SK-N-SH (cell line): ENCODE data around the gene DLD. TPM values are rescaled to one million over a fixed set of nuclear protein-coding genes. Genes with fewer than 3 reads are reported as not detected.

Experiments used
- CTCF ChIA-PET: fragments of 300-600, 350-600 bp; formaldehyde crosslinking; extraction: SDS; loops from one replicate; lab custom pipeline; 2021; lab: Yijun Ruan, JAX
- POLR2A ChIA-PET: fragments of 350-600 bp; sonication (Branson Sonifier 250); formaldehyde crosslinking; extraction: SDS; loops from one replicate; lab custom pipeline; 2020; ENCODE audit warnings: antibody characterized with exemption, inconsistent platforms; lab: Yijun Ruan, JAX
- DNase-seq: peaks from one replicate; pipeline ENCODE4 v3.0.0; 2012
- H2AFZ ChIP-seq: fragments of 200-600 bp; sonication (generic); 2 replicates; pipeline ENCODE4 v1.8.1; 2016; ENCODE audit warnings: antibody characterized with exemption, mild to moderate bottlenecking, low read depth
- H3F3A ChIP-seq: fragments of 200-600 bp; sonication (generic); replicated peaks from 2 replicates; pipeline ENCODE3; 2016; ENCODE audit warnings: antibody characterized with exemption, mild to moderate bottlenecking; ENCODE audit not compliant: insufficient read depth
- H3K27ac ChIP-seq, 2 experiments: fragments of 200-500 bp in 1 of 2; fragments of 200-600 bp in 1 of 2; sonication (Bioruptor generic) in 1 of 2; sonication (generic), shearing (Covaris generic) in 1 of 2; 2 replicates each; pipeline versions ENCODE4 v1.5.1 to v1.6.1; 2014 to 2016; ENCODE audit warnings: low read depth in 2 of 2, inconsistent platforms in 1 of 2, low read length in 1 of 2, mild to moderate bottlenecking in 1 of 2, mixed read lengths in 1 of 2
- H3K27me3 ChIP-seq: fragments of 200-600 bp; sonication (generic), shearing (Covaris generic); 2 replicates; pipeline ENCODE4 v1.6.1; 2016; ENCODE audit warnings: mixed run types; ENCODE audit not compliant: insufficient read depth
- H3K36me3 ChIP-seq, 2 experiments: fragments of 200-500 bp in 1 of 2; fragments of 200-600 bp in 1 of 2; sonication (Bioruptor generic) in 1 of 2; sonication (generic) in 1 of 2; replicated peaks in 1 of 2; 2 replicates each; pipeline versions ENCODE3 to v1.5.1; 2014 to 2016; ENCODE audit warnings: low read length in 1 of 2, mild to moderate bottlenecking in 1 of 2; ENCODE audit not compliant: insufficient read depth in 2 of 2, control insufficient read depth in 1 of 2
- H3K4me1 ChIP-seq, 2 experiments: fragments of 200-500 bp in 1 of 2; fragments of 200-600 bp in 1 of 2; sonication (Bioruptor generic) in 1 of 2; sonication (generic), shearing (Covaris generic) in 1 of 2; 2 replicates each; pipeline versions ENCODE4 v1.5.1 to v1.6.1; 2014 to 2016; ENCODE audit warnings: low read depth in 1 of 2, low read length in 1 of 2, mixed run types in 1 of 2; ENCODE audit not compliant: insufficient read depth in 2 of 2, control insufficient read depth in 1 of 2
- H3K4me2 ChIP-seq: fragments of 200-600 bp; sonication (generic), shearing (Covaris generic); 2 replicates; pipeline ENCODE4 v1.6.1; 2017; ENCODE audit warnings: mixed run types
- H3K4me3 ChIP-seq, 2 experiments: fragments of 200-500 bp in 1 of 2; fragments of 200-600 bp in 1 of 2; sonication (Bioruptor generic) in 1 of 2; sonication (generic), shearing (Covaris generic) in 1 of 2; 2 replicates each; pipeline versions ENCODE4 v1.5.1 to v1.8.1; 2014 to 2016; ENCODE audit warnings: low read depth in 2 of 2, inconsistent platforms in 1 of 2, low read length in 1 of 2, mild to moderate bottlenecking in 1 of 2, mixed read lengths in 1 of 2, moderate library complexity in 1 of 2
- H3K79me2 ChIP-seq: fragments of 200-600 bp; sonication (generic); 2 replicates; pipeline ENCODE4 v1.8.1; 2017; ENCODE audit warnings: mild to moderate bottlenecking; ENCODE audit not compliant: insufficient read depth
- H3K9ac ChIP-seq: fragments of 200-600 bp; sonication (generic); 2 replicates; pipeline ENCODE4 v1.6.1; 2017; ENCODE audit warnings: mixed run types
- H3K9me2 ChIP-seq: fragments of 200-600 bp; sonication (generic); 2 replicates; pipeline ENCODE4 v1.6.1; 2017; ENCODE audit warnings: mixed run types
- H3K9me3 ChIP-seq: fragments of 200-600 bp; sonication (generic); 2 replicates; pipeline ENCODE4 v1.6.1; 2017; ENCODE audit warnings: mixed run types, mild to moderate bottlenecking, moderate library complexity
- H4K20me1 ChIP-seq: fragments of 200-600 bp; sonication (generic); 2 replicates; pipeline ENCODE4 v1.6.1; 2017; ENCODE audit warnings: mild to moderate bottlenecking, mixed run types; ENCODE audit not compliant: insufficient read depth
- CHD2 ChIP-seq: fragments of 150-350 bp; IDR thresholded peaks from 2 replicates; pipeline ENCODE4 v1.6.1; 2018; ENCODE audit warnings: low read length; ENCODE audit not compliant: partially characterized antibody
- EZH2phosphoT487 ChIP-seq: fragments of 200-600 bp; sonication (generic); IDR thresholded peaks from 2 replicates; pipeline ENCODE4 v1.6.1; 2017; ENCODE audit warnings: low read depth, mixed run types, mild to moderate bottlenecking, antibody characterized with exemption, moderate library complexity, borderline replicate concordance
- FOSL2 ChIP-seq: IDR thresholded peaks from 2 replicates; pipeline ENCODE4 v1.4.0; 2012; ENCODE audit warnings: low read depth, mild to moderate bottlenecking, moderate library complexity, borderline replicate concordance
- FOXM1 ChIP-seq: IDR thresholded peaks from 2 replicates; pipeline ENCODE4 v1.4.0; 2012; ENCODE audit warnings: low read depth, mild to moderate bottlenecking
- GABPA ChIP-seq: IDR thresholded peaks from 2 replicates; pipeline ENCODE4 v1.4.0; 2012; ENCODE audit warnings: low read depth, mild to moderate bottlenecking
- GATA2 ChIP-seq: sonication (generic); formaldehyde crosslinking; IDR thresholded peaks from 2 replicates; pipeline ENCODE4 v1.5.0; 2020; ENCODE audit warnings: mild to moderate bottlenecking, missing genetic modification reagents
- MEF2A ChIP-seq: IDR thresholded peaks from 2 replicates; pipeline ENCODE4 v1.4.0; 2012; ENCODE audit warnings: low read depth, borderline replicate concordance
- RCOR1 ChIP-seq: fragments of 150-350 bp; IDR thresholded peaks from 2 replicates; pipeline ENCODE4 v1.6.1; 2017; ENCODE audit warnings: antibody characterized with exemption, low read length
- REST ChIP-seq: IDR thresholded peaks from 2 replicates; pipeline ENCODE4 v1.6.1; 2012; ENCODE audit warnings: mild to moderate bottlenecking, low read depth, low read length, moderate library complexity
- RFX5 ChIP-seq: IDR thresholded peaks from 2 replicates; pipeline ENCODE4 v1.6.1; 2012; ENCODE audit warnings: mild to moderate bottlenecking, improper control_type of control experiment, low read length
- TCF12 ChIP-seq: IDR thresholded peaks from 2 replicates; pipeline ENCODE4 v1.4.0; 2012
- USF1 ChIP-seq: IDR thresholded peaks from 2 replicates; pipeline ENCODE4 v1.4.0; 2012; ENCODE audit warnings: low read depth, borderline replicate concordance
- USF2 ChIP-seq: fragments of 150-350 bp; IDR thresholded peaks from 2 replicates; pipeline ENCODE4 v1.6.1; 2017; ENCODE audit warnings: antibody characterized with exemption, low read length, low read depth, borderline replicate concordance
- YY1 ChIP-seq: IDR thresholded peaks from 2 replicates; pipeline ENCODE4 v1.4.0; 2012; ENCODE audit warnings: low read depth, mild to moderate bottlenecking
- WGBS: methylation state at CpG from one replicate; pipeline ENCODE4 v1.1.6; 2017; ENCODE audit warnings: low lambda C conversion rate; 5-methylcytosine and 5-hydroxymethylcytosine counted together
- polyA plus RNA-seq, 3 experiments: library from polyadenylated mRNA; depleted of rRNA; stranded (reverse); fragments of >200 nt; gene quantifications; 2 replicates each; pipeline ENCODE4 v1.2.3, GENCODE V29; 2012

The DLD gene
- polyA plus RNA-seq, 1 of the 3 experiments (the other 2 are of a cell fraction), result 140 TPM

GRCh38 chr7:107968449-107968848 is 77.5 kb downstream of the DLD start (continued):
- TF ChIP-seq RCOR1 (no peak), FOSL2 (no peak), RFX5 (no peak), CHD2 (no peak)

- ChIA-PET POLR2A (no interaction called here), CTCF (interaction anchor here (2.8 kb wide), 1 partner anchor 176 kb away, joined by 13 read pairs; no protein-coding TSS in a partner anchor)
- no peaks in the 10 kb centered on the region for H3K27me3 ChIP-seq
- H3K4me1 ChIP-seq, result peaks cover 9 to 18% of the 10 kb centered on the region in 2 experiments
- WGBS, result 93% methylated on average over 6 of the region's 6 CpGs
- peaks cover 45% of the 10 kb centered on the region for H3F3A ChIP-seq
- H3K4me3 ChIP-seq, result no peak overlapping the region
- DNase-seq, result no peak
- no peaks in the 10 kb centered on the region for H3K9me2 ChIP-seq
- H3K9ac ChIP-seq, result no peak overlapping the region
- no peak overlapping the region for H2AFZ ChIP-seq
- no peak overlapping the region for H3K4me2 ChIP-seq
- peaks cover 70 to 97% of the 10 kb centered on the region in 2 experiments for H3K36me3 ChIP-seq
- H3K9me3 ChIP-seq, result no peaks in the 10 kb centered on the region
- H3K27ac ChIP-seq, result no peak overlapping the region
- no peak for TF ChIP-seq REST
- TF ChIP-seq USF2, result no peak
- no peak for TF ChIP-seq TCF12
- TF ChIP-seq YY1, result no peak
- no peak for TF ChIP-seq GABPA
- no peak for TF ChIP-seq USF1
- TF ChIP-seq FOXM1, result no peak
- no peak for TF ChIP-seq GATA2 (CRISPR knock-in tag)
- no peak for TF ChIP-seq CHD2
- TF ChIP-seq FOSL2, result no peak
- no peak for TF ChIP-seq RFX5
- no peak for TF ChIP-seq EZH2phosphoT487
- TF ChIP-seq MEF2A, result no peak
- peaks cover 19% of the 10 kb centered on the region for H4K20me1 ChIP-seq
- peaks cover 45% of the 10 kb centered on the region for H3K79me2 ChIP-seq
Measured at GRCh38 chr7:107969856-107970255, 78.9 kb downstream of the DLD start.

Other genes starting within 250 kb of the DLD start
- gene SLC26A4, start 230.4 kb upstream of the DLD start, polyA plus RNA-seq (2012; rRNA removed), result 0.61 and 0.78 TPM in 2 replicates
- gene CBLL1, start 147.0 kb upstream of the DLD start, polyA plus RNA-seq (2012; rRNA removed), result 26.0 and 28.8 TPM in 2 replicates
- not detected in 2 replicates for gene SLC26A3, start 88.0 kb upstream of the DLD start, polyA plus RNA-seq (2012; rRNA removed)
- gene LAMB1, start 112.0 kb downstream of the DLD start, polyA plus RNA-seq (2012; rRNA removed), result 435 and 471 TPM in 2 replicates
- gene LAMB4, start 239.2 kb downstream of the DLD start, polyA plus RNA-seq (2012; rRNA removed), result 0.24 and 0.36 TPM in 2 replicates